ENCODE data around the gene CCDC83.

The CCDC83 gene

DNA sequence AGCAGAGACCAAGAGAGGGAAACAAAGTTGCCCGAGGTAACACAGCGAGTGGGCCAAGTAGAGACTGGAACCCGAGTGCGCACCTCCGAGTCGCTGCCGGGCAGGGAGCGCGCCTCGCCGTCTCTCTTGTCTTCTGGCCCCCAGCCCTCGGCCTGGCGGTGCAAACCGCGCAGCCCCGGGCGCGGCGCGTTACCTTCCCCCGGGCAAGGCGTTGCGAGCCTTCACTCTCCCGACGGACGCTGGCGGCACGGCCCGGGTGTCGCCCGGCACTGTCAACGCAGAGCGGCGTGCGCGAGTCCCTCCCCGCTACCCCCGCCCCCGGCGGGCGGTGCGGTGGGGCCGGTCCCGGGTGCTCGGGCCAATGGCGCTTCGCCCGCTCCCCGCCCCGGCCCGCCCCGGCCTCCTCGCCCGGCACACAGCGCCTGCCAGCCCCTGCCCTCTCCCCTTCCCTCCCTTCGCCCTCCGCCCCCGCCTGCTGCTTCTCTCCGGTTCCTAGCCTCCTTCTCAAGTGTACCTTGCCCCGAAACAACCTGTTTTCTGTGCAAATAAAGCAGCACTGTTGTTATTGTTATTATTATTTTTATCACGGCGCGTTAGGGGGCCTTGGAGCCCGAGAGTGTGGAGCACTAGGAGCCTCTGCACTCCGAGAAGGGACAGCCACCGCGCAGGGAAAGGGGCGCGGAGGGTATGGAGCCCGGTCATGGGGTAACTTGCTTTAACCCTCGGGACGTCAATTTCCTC, 44.1 kb upstream of the CCDC83 start, which contains the start of gene SYTL2:
TSS of gene SYTL2 (minus strand) at position 271 of the 741 bp plus-strand sequence. CDS start 53,416 bp downstream, outside the sequence.
- TF ChIP-seq, protein P1, sequence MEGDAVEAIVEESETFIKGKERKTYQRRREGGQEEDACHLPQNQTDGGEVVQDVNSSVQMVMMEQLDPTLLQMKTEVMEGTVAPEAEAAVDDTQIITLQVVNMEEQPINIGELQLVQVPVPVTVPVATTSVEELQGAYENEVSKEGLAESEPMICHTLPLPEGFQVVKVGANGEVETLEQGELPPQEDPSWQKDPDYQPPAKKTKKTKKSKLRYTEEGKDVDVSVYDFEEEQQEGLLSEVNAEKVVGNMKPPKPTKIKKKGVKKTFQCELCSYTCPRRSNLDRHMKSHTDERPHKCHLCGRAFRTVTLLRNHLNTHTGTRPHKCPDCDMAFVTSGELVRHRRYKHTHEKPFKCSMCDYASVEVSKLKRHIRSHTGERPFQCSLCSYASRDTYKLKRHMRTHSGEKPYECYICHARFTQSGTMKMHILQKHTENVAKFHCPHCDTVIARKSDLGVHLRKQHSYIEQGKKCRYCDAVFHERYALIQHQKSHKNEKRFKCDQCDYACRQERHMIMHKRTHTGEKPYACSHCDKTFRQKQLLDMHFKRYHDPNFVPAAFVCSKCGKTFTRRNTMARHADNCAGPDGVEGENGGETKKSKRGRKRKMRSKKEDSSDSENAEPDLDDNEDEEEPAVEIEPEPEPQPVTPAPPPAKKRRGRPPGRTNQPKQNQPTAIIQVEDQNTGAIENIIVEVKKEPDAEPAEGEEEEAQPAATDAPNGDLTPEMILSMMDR (IDR thresholded peaks at IDR 0.05) = no peak
- peak; percentile 78 for DNase-seq (ENCODE audit: low spot score)
- H3K27ac ChIP-seq = peak within 1 kb of the TSS; percentile 54 to 73
- H3K4me3 ChIP-seq = peak within 1 kb of the TSS; percentile 79

DNA sequence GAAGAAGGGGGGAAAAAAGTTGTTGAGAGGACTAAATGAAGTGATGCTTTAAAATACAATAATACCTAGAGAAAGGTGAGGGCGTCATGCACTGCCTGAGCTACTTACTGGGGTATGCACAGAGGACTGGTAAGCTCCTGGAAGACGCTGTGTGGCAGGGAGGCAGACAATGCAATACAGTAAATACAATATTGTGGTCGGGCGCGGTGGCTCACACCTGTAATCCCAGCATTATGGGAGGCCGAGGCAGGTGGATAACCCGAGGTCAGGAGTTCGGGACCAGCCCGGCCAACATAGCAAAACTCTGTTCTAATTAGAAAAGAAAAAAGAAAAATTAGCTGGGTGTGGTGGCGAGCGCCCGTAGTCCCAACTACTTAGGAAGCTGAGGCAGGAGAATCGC, 43.6 kb upstream of the CCDC83 start:
- Histone ChIP-seq H3K4me3 (peak overlapping the region; percentile 79), H3K27ac (peak overlapping the region in 1 of 2 donors; percentile 73)
- no peak for DNase-seq (ENCODE audit: low spot score)
- TF ChIP-seq, protein P1 (IDR thresholded peaks at IDR 0.05) = no peak

DNA sequence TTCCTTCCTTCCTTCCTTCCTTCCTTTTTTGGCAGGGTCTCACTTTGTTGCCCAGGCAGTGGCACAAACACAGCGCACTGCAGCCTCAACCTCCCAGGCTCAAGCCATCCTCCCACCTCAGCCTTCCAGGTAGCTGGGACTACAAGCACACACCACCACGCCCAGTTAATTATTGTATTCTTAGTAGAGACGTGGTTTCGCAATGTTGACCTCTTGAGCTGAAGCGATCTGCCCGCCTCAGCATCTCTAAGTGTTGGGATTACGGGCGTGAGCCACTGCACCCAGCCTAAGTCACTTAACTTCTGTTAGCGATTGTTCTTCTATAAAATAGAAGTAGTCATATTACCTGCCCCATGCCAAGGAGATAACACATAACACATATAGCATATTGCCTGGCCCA, 41.5 kb upstream of the CCDC83 start:
- Histone ChIP-seq H3K27ac (no peak overlapping the region), H3K4me3 (no peak overlapping the region)
- TF ChIP-seq, protein P1 (IDR thresholded peaks at IDR 0.05) = no peak
- DNase-seq (ENCODE audit: low spot score) = no peak

DNA sequence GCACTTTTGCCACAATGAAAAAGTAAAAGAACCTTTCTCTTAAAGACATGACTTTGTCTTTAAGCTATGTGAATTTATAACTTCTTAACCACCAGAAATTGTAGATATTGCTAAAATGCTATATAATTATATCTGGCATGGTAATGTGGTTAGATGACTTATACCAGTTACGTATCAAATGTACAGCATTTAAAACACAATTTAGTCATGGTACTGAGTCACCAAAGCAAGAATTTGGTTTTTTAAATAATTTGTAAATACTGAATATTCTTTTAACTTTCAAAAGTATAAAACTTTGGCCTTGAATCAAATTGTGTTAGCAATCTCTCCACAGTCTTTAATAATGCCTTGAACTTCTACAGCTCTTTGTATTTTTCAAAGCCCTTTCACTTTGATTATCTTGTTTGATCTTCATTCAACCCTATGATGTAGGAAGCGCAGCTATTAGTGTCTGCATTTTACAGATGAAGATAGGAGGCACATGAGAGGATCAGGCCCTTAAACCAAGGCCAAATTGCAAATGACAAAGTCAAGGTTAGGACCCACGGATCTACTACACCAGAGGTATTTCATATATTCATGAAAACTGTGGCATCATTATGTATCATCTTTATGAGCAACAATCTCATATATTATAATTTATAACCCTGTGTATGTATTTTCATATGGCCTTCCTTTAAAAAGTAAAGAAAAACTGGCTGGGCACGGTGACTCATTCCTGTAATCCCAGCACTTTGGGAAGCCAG, 39.8 kb upstream of the CCDC83 start:
- no peak overlapping the region for H3K27ac ChIP-seq
- TF ChIP-seq, protein P1 (IDR thresholded peaks at IDR 0.05) = no peak
- no peak for DNase-seq (ENCODE audit: low spot score)

DNA sequence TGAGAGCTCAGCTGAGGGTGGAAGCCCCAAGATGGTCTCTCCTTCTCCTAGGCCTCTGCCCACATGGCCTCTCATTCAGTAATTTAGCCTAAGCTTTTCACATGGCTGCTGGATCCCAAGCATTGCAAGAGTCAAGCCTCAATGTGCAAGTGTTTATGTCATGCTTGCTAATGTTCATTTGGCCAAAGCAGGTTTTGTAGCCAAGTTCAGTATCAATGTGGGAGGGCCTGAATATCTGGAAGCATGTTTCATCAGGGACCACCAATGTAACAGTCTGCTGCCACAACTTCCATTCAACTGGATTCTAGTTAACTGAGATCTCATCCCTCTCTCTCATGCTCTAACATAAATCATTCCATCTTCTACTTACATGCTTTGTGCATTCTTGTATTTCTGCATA, 35.7 kb upstream of the CCDC83 start:
- no peak for DNase-seq (ENCODE audit: low spot score)
- Histone ChIP-seq H3K4me3 (no peak overlapping the region), H3K27ac (no peak overlapping the region)
- TF ChIP-seq, protein P1 (IDR thresholded peaks at IDR 0.05) = no peak

More for the DNA sequence above, 39.8 kb upstream of the CCDC83 start:
- H3K4me3 ChIP-seq = no peak overlapping the region

DNA sequence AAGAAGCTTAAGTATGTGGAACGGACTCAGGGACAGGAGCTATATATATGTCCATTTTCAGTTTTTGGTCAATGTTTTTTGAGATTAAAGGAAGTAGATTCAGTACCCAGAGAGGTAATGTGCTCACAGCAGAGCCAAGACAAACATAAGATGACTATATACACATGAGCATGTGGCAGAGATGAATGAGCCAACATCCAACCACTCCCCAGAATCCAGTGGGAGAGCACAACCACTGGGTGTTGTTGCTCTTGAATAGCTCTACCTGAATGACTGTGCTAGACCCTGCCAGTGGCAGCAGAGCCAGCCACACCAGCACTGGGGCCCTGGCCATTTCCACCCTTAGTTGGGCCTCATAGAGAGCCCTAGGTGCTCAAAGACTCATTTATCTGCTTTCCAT, 33.5 kb upstream of the CCDC83 start:
- TF ChIP-seq, protein P1 (IDR thresholded peaks at IDR 0.05) = no peak
- Histone ChIP-seq H3K27ac (no peak overlapping the region), H3K4me3 (no peak overlapping the region)
- no peak for DNase-seq (ENCODE audit: low spot score)

Data from coronary artery (tissue), 2 donors.